Peyer's patch (tissue), 4 donors: ENCODE data around the gene ASXL3. TPM values are rescaled to one million over a fixed set of nuclear protein-coding genes. Genes with fewer than 3 reads are reported as not detected.

ENCODE experiments used
- DNase-seq, 3 donors: peaks; one replicate each; pipeline ENCODE4 v3.0.0-alpha.2; 2017 to 2019
- H3K27ac ChIP-seq, 4 donors: fragments of 200-600 bp; sonication (generic); one replicate each; pipeline ENCODE4 v1.5.1; 2016 to 2019
- H3K27me3 ChIP-seq, 2 donors: fragments of 200-600 bp; sonication (generic); one replicate each; pipeline ENCODE4 v1.5.1; 2019
- H3K36me3 ChIP-seq, 3 donors: fragments of 200-600 bp; sonication (generic); one replicate each; pipeline ENCODE4 v1.5.1; 2016 to 2019
- H3K4me1 ChIP-seq, 4 donors: fragments of 200-600 bp; sonication (generic); one replicate each; pipeline ENCODE4 v1.5.1; 2016 to 2019
- H3K4me3 ChIP-seq, 4 donors: fragments of 200-600 bp; sonication (generic); 1 replicate in 3 of 4; 2 replicates in 1 of 4; pipeline ENCODE4 v1.5.1; 2016 to 2019; ENCODE audit warnings: mild to moderate bottlenecking in 1 of 4
- H3K9me3 ChIP-seq, 4 donors: fragments of 200-600 bp; sonication (generic); one replicate each; pipeline ENCODE4 v1.5.1; 2016 to 2019; ENCODE audit warnings: mild to moderate bottlenecking in 1 of 4
- CTCF ChIP-seq, 6 experiments: fragments of 450-650 bp in 4 of 6; fragments of 200-600 bp in 2 of 6; sonication (generic) in 1 of 6; IDR thresholded peaks; one replicate each; pipeline ENCODE4 v1.5.1; 2017 to 2019; ENCODE audit warnings: antibody characterized with exemption in 6 of 6, mild to moderate bottlenecking in 3 of 6, moderate library complexity in 1 of 6
- POLR2A ChIP-seq, 2 donors: fragments of 450-650 bp; IDR thresholded peaks; one replicate each; pipeline ENCODE4 v1.5.1; 2017; ENCODE audit warnings: antibody characterized with exemption in 2 of 2, mild to moderate bottlenecking in 2 of 2, moderate library complexity in 2 of 2
- total RNA-seq, 4 donors: library from RNA; depleted of rRNA; stranded (reverse); fragments of >200 nt; gene quantifications; one replicate each; pipeline ENCODE4 v1.1.0, GENCODE V29; 2016

ASXL3 gene
- total RNA-seq, 4 donors from 2014 or later: 1.5 to 10.9 (median 3.7) TPM

GRCh38 chr18:33757037-33757436, 179.0 kb downstream of the ASXL3 start:
- DNase-seq: no peak
- Histone ChIP-seq H3K9me3 (no peaks in the 10 kb centered on the region), H3K27me3 (no peaks in the 10 kb centered on the region), H3K27ac (no peak overlapping the region), H3K4me1 (no peaks in the 10 kb centered on the region), H3K36me3 (no peaks in the 10 kb centered on the region), H3K4me3 (no peak overlapping the region)
- TF ChIP-seq POLR2A (IDR thresholded peaks at IDR 0.05) (no peak), CTCF (IDR thresholded peaks at IDR 0.05) (no peak)

GRCh38 chr18:33761363-33761762, 183.3 kb downstream of the ASXL3 start:
- DNase-seq: peak in 1 of 3 donors; percentile 54
- Histone ChIP-seq H3K4me3 (no peak overlapping the region), H3K9me3 (no peaks in the 10 kb centered on the region), H3K27me3 (no peaks in the 10 kb centered on the region), H3K27ac (no peak overlapping the region), H3K36me3 (no peaks in the 10 kb centered on the region), H3K4me1 (peaks cover 0 to 5% (median 0%) of the 10 kb centered on the region in 4 donors)
- TF ChIP-seq CTCF (IDR thresholded peaks at IDR 0.05): peak in 3 of 6 experiments; percentile 46 to 47 (median 46)
- no peak for TF ChIP-seq POLR2A (IDR thresholded peaks at IDR 0.05)

- Histone ChIP-seq H3K9me3 (no peaks in the 10 kb centered on the region), H3K27ac (no peak overlapping the region), H3K36me3 (no peaks in the 10 kb centered on the region), H3K27me3 (no peaks in the 10 kb centered on the region), H3K4me1 (no peaks in the 10 kb centered on the region), H3K4me3 (no peak overlapping the region)
- TF ChIP-seq POLR2A (IDR thresholded peaks at IDR 0.05) (no peak), CTCF (IDR thresholded peaks at IDR 0.05) (no peak)
- DNase-seq: no peak
These were observed 203.4 kb downstream of the ASXL3 start for GRCh38 chr18:33781429-33781828.

Other genes starting within 250 kb of the ASXL3 start
- not detected for gene CCDC178, start 137.5 kb upstream of the ASXL3 start, total RNA-seq